Muscle of back (tissue), 11 donors: ENCODE results near the gene ACOT7. TPM values are rescaled to one million over a fixed set of nuclear protein-coding genes. Genes with fewer than 3 reads are reported as not detected.

Source experiments
- DNase-seq, 3 donors: peaks; one replicate each; pipeline versions ENCODE4 v3.0.0 to v3.0.0-alpha.2; 2013
- polyA plus RNA-seq, 10 donors: library from polyadenylated mRNA; unstranded; fragments of 120-200 nt; gene quantifications; one replicate each; pipeline ENCODE4 v1.2.1, GENCODE V29; 2013; ENCODE audit not compliant: insufficient read length in 10 of 10

ACOT7 gene
- polyA plus RNA-seq, 10 donors, result 14.1 to 25.9 (median 17.0) TPM

DNA sequence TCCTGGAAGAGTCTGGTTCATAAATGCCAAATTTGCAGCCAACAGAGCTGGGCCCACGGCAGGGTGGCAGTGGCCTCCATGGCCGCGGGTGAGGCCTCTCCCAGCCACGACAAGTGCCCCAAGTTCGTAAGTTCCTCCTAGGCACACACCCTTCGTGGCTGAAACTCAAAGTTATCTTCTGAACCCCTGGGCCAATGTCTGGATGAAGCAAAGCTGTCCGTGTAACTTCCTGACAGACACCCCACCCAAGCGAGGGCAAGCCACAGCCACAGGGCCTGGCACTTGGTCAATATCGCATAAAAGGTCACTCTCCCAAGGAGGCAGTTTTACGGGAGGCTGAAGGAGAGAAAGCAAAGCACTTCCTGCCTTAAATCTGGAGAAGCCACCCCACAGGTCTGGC, 104.9 kb downstream of the ACOT7 start:
- DNase-seq, result no peak

DNA sequence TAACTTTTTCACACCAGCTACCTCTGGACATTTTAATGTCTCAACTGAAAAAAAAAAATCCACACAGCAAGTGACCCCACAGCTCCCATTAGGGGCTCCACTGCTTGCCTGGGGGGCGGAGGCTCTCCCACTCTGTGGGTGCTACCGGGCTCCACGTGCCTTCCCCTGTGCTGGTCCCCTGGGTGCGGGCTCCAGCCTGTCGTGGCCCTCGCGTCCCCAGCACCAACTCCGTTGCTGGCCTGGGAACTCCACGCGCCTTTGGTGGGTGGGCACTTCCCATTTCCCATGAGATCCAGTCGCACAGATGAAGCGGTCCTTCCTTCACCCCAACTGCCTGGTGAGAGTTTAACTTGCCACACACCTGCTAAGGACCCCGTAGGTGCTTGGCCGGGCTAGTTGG, 105.5 kb downstream of the ACOT7 start:
- no peak for DNase-seq

DNA sequence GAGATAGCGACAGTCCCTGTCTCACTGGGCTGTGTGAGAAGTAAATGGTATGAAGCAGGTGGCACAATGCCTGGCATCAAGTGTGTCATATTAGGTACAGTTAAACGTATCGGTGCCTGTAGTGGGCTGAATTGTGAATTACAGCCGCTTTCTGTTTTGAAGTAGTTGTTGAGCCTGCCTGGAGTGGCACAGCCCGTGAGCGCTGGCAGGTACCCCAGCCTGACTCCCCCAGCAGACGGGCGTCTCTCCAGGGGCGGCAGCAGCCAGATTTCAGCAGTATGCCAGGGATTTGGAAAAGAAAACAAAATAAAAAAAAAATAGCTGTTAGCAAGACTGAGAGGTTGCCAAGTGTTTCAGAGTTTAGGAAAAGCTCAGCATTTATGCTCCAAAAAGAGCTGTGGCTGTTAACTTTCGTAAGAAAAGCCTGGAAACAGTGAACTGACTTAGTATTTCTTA, 106.1 kb downstream of the ACOT7 start:
- peak in 1 of 3 donors; percentile 64 for DNase-seq

DNA sequence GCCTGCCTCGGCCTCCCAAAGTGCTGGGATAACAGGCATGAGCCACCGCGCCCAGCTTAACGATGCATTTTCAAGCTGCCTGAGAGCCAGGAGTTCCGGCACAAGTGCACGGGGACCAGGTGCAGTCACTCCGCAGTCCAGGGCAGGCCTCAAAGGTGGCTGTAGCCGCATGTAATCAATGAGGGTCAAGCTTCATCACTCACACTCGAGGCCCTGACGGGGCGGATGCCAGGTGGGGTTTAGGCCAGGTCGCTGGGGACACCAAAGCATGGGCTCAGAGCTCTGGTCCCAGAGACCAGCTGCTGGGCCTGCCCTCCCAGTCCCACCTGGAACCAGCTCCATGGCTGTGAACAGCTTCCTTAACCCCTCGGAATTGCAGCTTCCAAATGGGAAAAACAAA, 106.5 kb downstream of the ACOT7 start:
- DNase-seq, result no peak

DNA sequence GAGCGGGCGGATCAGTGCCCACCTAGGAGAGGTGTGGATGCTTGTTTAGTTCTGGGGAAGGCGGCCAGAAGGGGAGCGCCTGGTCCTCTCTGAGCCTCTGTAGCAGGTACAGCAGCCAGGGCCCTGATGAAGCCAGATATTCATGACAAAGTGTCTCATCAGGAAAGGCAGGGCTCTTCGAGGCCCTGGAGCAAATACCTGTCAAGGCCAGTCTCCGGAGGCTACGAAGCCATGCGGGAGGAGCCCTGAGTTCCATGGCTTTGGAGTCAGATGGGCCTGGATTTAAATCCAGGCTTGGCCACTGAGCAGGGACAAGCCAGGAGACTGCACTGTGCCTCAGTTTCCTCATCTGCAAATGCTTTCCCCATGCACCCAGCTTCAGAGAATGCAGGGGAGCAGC, 107.3 kb downstream of the ACOT7 start:
- no peak for DNase-seq

DNA sequence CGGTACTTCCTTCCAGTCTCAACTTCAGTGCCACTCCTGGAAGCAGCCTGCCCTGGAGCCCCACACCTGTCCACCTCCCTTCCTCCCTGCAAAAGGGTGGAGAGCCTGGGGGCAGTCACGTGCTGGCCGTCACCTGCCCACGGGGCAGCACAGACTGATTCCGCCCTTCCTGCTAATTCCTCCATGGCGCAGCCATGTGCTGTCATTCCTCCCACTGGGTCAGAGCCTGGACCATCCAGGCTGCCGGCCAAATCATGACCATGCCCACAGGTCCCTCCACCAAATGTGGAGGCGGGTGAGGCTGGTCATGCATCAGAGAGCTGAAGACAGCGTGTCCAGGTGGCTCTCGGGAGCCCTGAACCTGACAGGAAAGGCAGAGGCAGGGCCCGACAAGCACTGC, 108.2 kb downstream of the ACOT7 start:
- no peak for DNase-seq

DNA sequence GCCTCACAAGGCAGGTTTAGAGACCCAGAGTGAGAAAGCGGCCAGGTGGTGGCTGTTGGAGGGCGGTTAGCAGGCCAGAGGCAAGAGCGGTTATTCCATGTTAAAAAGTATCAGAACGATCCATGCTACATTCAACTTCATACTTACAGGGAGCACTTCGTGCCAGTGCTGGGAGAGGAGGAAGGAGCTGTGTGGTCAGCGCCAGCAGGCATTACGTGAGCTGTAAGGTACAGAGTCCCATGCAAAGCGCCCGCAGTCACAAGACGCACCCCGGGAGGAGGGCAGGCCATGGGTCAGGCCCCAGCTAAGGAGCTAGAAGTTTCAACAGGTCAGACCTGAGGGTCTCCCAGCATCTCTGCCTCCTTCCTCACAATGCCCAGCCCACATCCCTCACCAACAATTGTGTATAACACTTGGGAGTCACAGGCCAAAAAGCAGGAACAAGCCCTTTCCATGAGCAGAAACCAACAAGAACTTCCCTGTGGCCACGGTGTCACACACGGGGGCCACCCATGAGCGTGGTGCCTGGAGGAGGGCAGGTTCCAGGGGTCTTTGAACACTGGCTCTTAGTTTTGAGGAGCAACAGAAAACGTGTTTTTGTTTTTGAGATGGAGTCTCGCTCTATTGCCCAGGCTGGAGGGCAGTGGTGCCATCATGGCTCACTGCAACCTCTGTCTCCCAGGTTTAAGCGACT, 110.8 kb downstream of the ACOT7 start:
- DNase-seq, result no peak

DNA sequence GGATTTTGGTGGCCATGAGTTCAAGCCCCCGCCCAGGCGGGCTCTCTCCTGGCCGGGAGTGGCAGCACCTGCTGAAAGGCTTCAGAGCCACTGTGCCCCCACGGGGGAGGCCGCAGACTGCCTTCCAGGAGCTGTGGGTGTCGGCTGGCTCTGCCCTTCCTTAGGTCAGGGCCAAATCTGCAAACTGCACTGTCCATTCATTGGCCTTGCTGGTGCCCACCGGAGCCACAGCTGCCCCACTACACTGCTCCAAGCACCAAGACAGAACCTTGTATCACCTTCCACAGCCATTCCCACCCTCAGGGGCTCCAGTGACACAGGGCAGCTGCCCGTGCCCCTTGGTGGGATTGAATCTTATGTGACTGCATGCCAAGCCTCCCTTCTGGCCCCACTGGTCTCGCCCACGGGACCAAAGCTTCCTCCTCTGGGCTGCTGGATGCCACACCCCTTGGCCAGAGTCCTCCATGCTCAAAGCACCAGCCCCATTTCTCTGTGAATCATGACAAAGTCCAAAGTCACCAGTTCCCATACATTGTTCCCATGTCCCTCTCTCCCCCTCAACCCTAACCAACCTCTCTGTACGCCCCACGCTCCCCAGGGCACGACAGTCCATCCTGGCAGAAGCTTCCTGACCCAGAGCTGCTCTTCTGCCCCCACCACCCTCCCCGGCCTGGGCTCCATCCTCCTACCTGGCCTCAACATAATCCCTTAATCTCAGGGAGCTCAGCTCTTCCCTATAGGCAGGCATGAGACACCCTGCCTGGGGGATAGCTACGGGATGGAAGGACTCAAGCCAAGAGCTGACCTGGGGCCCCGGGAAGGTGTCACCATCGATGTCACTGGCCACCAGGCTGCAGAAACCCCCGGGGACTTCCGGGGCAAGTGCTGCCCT, 111.8 kb downstream of the ACOT7 start:
- no peak for DNase-seq

DNA sequence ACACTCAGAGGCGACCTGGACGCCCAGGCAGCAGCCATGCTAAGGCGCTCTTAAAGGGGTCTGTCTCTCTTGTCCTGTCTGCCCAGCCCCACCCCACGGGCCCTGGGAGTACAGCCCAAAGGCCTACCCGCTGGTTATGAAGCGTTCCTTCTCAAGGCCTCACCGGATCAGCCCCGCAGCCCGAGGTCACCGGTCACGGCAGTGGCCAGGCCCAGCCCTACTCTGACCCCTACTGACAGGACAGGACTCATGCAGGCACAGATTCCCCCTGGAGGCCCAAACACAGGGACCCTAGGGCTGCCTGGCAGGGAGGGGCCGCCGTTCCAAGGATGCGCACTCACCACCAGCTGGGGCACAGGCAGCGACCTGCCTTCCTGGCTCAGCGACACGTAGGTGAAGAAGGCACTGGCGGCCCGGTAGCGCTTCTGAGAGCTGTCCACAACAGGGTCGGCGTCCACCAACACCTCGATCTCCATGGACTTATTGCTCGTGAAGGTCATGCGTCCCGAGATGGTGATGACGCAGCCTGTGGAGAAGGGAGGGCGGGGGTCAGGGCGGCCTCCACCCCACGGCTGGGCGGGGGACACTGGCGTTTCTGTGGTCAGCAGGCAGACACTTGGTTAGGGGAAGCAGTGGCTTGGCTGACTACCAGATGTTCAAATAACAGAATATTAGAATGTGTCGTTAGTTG, 112.7 kb downstream of the ACOT7 start:
- DNase-seq, result no peak

DNA sequence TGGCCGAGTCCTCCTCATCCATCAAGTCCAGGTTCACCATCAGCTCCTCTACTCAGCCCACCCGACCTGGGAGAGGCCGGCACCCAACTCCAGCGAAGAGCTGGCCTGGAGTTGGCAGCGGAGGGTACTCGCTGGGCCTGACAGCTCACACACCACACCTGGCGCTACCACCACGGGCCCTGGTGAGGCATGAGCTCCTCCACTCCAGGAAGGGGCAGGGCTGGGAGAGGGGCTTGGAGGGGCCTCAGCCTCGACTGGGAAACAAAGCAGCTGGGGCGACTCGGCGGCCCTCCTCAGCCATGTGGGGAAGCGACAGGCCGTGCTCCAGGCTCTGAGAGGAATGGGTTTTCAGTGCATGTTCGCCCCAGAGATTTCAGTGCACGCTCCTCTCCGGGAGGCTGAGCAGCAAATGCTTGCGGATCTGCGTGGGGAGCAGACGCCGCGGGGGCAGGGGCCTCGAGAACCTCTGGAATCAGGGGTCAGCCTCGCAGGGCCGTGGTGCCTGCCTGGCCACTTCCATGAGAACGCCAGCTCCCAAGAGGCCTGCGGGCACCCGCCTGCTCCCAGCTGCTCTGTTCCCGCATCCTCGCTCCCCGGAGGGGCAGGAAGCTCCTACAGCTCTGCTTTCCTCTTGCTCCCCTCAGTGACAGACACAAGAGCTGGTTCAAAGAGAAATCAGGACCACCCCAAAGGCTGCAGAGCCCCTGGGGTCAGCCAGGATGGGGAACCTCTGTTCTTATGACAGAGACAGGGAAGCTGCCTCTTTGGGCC, 113.8 kb downstream of the ACOT7 start:
- DNase-seq, result no peak

DNA sequence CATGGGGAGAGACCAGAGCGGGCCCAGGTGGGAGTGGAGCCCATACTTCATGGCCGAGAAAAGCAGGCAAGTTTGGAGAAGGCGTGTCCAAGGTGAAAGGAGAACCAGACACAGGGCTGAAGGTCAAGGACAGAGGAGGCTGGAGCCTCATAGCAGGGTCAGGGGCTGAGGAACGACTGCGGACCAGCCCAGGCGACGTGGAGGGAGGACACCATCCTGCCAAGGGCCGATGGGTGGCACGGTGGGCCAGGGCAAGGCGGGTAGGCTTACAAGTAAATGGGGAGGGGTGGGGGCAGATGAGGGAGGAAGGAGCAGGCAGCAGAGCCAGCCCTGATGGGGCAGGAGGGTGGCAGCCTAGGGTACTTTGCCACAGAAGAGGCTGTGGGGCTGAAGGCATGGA, 114.5 kb downstream of the ACOT7 start:
- DNase-seq, result no peak

DNA sequence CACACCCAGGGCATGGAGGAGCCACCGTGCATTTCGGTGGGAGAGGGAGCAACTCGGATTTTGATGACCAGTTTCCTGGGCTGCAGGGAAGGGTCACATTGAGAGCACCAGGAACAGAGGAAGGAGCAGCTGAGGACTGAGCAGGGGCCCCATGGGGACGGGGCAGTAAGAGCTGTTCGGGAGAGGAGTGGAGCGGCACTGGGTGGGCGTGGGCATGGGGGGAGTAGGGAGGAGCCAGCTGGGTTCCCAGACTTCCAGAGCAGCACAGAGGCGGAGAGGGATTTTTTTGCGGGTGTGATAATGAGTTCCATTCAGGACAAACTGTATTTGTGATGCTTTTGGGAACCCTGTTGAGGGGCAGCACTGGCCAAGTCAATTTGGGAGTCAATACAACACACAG, 115.3 kb downstream of the ACOT7 start:
- no peak for DNase-seq

DNA sequence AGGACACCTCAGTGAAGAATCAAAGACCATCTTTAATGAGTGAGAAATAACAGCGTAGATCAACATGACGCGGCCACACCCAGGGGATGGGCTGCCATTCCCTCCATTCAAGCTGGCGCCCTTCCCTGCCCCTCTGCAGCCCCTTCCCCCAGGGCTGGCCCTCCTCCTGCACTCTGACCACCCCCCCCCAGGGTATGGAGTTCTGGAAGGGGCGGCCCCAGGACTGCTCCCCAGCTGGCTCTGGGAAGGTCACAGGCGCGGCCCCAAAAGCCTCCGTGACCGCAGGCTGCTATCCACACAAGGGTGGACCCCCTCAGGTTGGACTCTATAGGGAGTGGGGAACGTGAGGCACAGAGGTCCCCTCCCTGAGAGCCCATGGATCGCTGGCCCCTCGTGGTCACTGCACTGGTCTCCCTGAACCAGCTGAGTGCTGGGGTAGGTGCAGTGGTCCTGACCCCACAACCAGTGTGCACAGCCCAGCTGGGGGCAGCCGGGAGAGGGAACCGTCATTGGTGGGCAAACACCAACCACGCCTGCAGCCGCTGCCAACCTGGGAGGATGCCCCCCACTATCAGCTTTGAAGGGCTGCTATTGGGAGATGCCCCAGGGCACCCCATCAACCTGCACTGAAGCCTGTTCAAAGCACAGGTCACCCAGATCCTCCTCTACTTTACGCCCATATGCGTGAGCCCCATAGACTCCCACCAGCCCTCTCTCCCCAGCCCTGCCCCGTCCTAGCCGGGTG, 116.6 kb downstream of the ACOT7 start:
- no peak for DNase-seq

DNA sequence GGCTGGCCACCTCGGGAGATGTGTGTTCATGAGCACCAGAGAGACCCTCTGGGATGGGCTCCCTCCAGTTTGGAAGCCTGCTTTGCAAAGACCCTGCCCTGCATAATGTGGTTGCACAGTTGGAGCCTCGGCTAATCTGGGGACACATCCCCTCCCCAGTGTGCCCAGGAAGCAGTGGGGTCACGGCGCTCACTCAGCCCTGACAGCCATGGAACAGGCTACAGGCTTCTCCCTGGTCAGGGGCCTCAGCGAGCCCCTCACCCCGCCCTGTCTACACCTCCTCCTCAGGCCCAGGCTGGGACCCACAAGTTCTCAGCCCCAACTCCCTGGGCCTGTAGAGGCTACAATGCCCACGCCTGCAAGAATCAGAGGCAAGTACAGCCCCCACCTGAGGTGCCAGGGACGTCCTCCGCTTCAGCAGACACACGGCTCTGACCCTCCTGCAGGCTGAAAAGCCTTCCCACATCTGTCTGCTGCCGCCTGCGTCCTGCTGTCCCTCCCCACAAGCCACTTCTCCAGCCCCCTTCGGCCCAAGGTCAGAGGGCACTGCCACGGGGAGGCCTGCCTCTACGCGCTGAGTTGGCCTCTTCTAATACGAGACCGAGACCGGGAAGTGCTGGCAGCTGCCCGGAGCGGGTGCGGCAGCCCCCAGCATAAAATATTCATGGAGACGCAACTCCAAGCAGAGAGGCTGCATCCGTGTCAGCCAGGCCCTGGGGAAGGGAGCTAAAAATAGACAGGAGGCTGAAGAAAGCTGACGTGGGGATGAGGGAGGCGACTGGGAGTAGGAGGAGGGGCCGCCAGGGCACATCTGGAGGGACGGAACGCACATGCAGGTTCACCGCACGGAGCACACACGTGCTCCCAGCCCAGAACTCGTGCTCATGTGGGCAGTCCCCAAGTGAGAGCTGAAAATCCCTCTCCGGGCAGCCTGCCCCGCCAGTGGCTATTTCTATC, 117.5 kb downstream of the ACOT7 start:
- DNase-seq, result peak; percentile 83 to 95 (median 87)

DNA sequence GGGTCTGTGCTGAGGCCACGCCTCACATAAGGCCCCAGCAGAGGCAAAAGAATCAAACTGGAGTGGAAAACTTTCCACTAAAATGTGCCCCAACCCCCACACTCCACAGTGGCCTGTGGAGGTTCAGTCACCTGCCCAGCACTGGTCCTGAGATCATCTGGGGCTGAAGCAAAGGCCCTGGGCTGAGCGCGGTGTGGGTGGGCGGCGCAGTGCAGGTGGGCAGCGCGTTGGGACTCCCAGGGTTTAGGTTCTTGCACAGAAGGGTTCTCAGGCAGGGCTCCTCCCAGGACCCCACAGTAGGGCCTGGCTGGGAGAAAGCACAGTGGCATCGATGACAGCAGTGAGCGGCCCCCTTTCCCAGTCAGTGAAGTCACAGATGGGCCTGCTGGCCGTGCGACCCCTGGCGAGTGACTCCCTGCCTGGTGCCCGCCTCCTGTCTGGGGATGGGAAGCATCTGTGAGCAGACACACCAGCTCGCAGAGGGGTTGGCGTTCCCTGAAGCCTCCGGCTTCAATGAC, 118.9 kb downstream of the ACOT7 start:
- DNase-seq, result no peak

DNA sequence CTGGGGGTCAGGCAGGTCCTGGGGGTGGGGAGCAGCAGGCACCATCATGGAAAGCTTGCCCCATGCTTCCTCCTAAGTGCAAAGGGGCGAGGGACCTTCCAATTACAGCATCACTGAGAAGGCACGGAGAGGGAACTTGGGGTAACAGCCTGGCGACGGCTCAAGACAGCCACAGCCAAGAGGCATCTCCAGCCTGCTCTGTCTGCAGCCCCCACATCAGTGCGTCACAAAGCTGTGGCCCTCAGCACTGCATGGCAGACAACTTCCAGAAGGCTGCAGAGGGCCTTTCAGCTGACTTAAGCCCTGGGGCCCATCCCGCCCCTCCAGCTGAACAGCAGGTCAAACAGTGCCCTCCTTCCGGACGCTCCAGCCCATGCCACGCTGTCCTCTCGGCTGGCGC, 119.5 kb downstream of the ACOT7 start:
- no peak for DNase-seq

DNA sequence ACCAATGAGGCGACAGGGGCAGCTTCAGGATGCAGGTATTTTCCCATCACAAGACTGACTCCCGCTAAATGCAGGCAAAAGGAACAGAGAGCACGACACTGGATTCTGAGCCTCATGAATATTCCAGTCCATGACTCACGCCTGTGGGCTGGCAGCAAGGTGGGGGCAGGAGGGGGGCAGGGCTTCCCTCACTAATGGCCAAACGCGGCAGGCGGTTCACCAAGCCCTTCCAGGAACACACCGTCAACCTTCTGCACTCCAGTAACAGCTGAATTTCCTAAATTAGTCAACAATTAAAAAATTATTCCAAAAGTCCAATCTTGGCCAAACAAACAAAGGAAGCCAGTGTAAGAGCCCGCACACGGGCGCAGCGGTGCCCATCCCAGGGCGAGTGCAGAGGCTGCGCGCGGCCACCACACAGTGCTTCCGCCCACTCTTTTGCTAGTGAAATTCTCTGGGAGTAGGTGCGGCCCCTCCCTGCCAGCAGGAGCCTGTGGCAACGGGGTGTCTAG, 120.1 kb downstream of the ACOT7 start:
- no peak for DNase-seq

DNA sequence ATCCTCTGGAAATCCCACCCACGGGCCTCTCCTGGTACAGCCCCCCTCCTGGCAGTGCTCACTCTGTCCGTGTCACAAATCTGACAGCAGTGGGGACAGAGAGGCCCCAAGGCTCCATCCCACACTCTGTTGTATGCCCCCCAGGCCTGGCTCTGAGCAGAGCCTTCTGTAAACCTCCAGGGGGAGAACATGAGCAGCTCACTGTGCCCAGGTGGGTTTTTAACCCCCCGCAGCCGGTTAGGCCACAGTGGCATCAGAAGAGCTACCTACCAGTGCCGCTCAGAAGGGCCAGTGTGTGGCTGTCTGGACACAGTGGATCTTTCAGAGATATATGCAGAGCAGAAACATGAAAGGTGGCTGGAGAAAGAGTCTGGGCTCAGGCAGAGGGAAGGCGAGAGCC, 120.7 kb downstream of the ACOT7 start:
- no peak for DNase-seq

DNA sequence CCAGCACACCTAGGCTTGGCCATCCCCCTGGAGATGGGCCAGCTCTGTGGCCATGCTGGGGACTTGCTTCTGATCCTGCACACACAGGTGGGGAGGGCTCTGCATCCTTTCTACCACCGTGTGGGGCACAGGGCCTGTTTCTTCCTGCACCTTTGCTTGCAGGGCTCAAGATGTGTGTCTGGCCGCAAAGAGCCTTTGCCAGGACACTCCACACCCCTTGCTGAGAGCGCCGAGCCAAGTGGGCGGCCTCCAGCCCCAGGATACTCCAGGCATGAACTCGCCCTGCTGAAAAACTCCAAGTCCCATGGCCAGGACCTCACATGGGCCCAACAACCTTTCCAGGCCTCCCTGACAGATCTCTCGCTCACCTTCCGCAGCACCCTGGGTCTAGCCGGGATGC, 121.1 kb downstream of the ACOT7 start:
- DNase-seq, result no peak
